ENCODE data around the gene ACOXL.
A peak's percentile ranks its signal among the peaks of the same experiment; 100 is the strongest.

Gene ACOXL

GRCh38 chr2:110751642-110752041 lies 19.3 kb downstream of the ACOXL start:
- Histone ChIP-seq H3K4me2 (ENCODE audit: low read length) (no peak overlapping the region), H4K20me1 (ENCODE audit: insufficient read depth, low read length) (no peaks in the 10 kb centered on the region), H3K9me3 (ENCODE audit: low read length) (no peaks in the 10 kb centered on the region), H2AFZ (ENCODE audit: low read length) (no peak overlapping the region), H3K4me3 (ENCODE audit: low read depth, low read length, poor library complexity, severe bottlenecking) (no peak overlapping the region), H3K4me1 (ENCODE audit: insufficient read depth, low read length, severe bottlenecking) (peaks cover 12% of the 10 kb centered on the region), H3K27ac (ENCODE audit: low read depth, low read length, poor library complexity, severe bottlenecking) (no peak overlapping the region), H3K9ac (ENCODE audit: low read length) (no peak overlapping the region), H3K36me3 (ENCODE audit: insufficient read depth, low read length) (no peaks in the 10 kb centered on the region), H3F3A (ENCODE audit: insufficient read depth, low read length) (no peaks in the 10 kb centered on the region), H3K79me2 (ENCODE audit: insufficient read depth, low read length) (no peaks in the 10 kb centered on the region), H3K9me2 (ENCODE audit: low read depth, low read length) (no peaks in the 10 kb centered on the region), H3K27me3 (ENCODE audit: insufficient read depth, low read length) (peaks cover 3% of the 10 kb centered on the region; the same call in 1 of the 2 replicates)
- no peak for TF ChIP-seq EZH2 (IDR thresholded peaks at IDR 0.05; ENCODE audit: borderline replicate concordance, low read length)
- no peak for TF ChIP-seq CTCF (IDR thresholded peaks at IDR 0.05; ENCODE audit: low read length)

- H3K4me2 ChIP-seq (ENCODE audit: low read length): no peak overlapping the region
- peaks cover 1% of the 10 kb centered on the region; the same call in 1 of the 2 replicates for H3K27me3 ChIP-seq (ENCODE audit: insufficient read depth, low read length)
- no peaks in the 10 kb centered on the region for H3K36me3 ChIP-seq (ENCODE audit: insufficient read depth, low read length)
- no peak overlapping the region for H2AFZ ChIP-seq (ENCODE audit: low read length)
- no peak overlapping the region for H3K27ac ChIP-seq (ENCODE audit: low read depth, low read length, poor library complexity, severe bottlenecking)
- no peak for TF ChIP-seq EZH2 (IDR thresholded peaks at IDR 0.05; ENCODE audit: borderline replicate concordance, low read length)
- no peak for TF ChIP-seq CTCF (IDR thresholded peaks at IDR 0.05; ENCODE audit: low read length)
- no peaks in the 10 kb centered on the region for H3F3A ChIP-seq (ENCODE audit: insufficient read depth, low read length)
- peaks cover 10% of the 10 kb centered on the region for H3K4me1 ChIP-seq (ENCODE audit: insufficient read depth, low read length, severe bottlenecking)
- no peaks in the 10 kb centered on the region for H3K79me2 ChIP-seq (ENCODE audit: insufficient read depth, low read length)
- no peak overlapping the region for H3K4me3 ChIP-seq (ENCODE audit: low read depth, low read length, poor library complexity, severe bottlenecking)
- no peaks in the 10 kb centered on the region for H4K20me1 ChIP-seq (ENCODE audit: insufficient read depth, low read length)
- H3K9ac ChIP-seq (ENCODE audit: low read length): no peak overlapping the region
- H3K9me3 ChIP-seq (ENCODE audit: low read length): no peaks in the 10 kb centered on the region
- no peaks in the 10 kb centered on the region for H3K9me2 ChIP-seq (ENCODE audit: low read depth, low read length)
Observed at GRCh38 chr2:110752871-110753270, 20.5 kb downstream of the ACOXL start.

DNA sequence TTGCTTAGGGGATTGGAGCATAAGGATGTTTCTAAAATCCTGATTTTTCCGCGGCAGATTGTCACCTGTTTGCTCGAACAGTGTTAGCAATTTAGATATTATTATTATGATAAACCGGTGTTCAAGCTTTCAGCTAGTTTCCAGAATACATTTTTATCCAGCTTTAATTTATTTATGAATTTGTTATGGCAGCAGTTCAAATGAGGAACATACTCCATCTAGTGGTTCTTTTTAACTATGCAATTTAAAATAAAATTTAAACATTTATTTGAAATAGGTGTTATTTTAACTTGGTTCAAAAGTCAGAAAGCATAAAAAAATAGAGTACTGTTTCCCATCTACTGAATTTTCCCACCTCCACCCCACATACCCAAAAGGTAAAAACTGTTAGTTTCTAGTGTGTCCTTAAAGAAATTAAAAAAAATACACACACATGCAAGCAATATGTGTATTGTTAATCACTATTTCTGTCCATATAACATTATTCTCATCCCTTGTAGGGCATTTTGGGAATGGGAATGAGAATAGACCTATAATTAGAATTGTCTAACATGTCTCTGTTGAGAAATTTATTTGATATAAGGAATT lies 23.2 kb downstream of the ACOXL start:
- Histone ChIP-seq H3K9me2 (ENCODE audit: low read depth, low read length) (no peaks in the 10 kb centered on the region), H3K36me3 (ENCODE audit: insufficient read depth, low read length) (no peaks in the 10 kb centered on the region), H3K4me2 (ENCODE audit: low read length) (no peak overlapping the region), H3K27me3 (ENCODE audit: insufficient read depth, low read length) (no peaks in the 10 kb centered on the region; the same call in none of the 2 replicates), H3K4me3 (ENCODE audit: low read depth, low read length, poor library complexity, severe bottlenecking) (no peak overlapping the region), H4K20me1 (ENCODE audit: insufficient read depth, low read length) (no peaks in the 10 kb centered on the region), H2AFZ (ENCODE audit: low read length) (no peak overlapping the region), H3K4me1 (ENCODE audit: insufficient read depth, low read length, severe bottlenecking) (no peaks in the 10 kb centered on the region), H3K9me3 (ENCODE audit: low read length) (no peaks in the 10 kb centered on the region), H3K27ac (ENCODE audit: low read depth, low read length, poor library complexity, severe bottlenecking) (no peak overlapping the region), H3F3A (ENCODE audit: insufficient read depth, low read length) (no peaks in the 10 kb centered on the region), H3K9ac (ENCODE audit: low read length) (no peak overlapping the region), H3K79me2 (ENCODE audit: insufficient read depth, low read length) (no peaks in the 10 kb centered on the region)
- TF ChIP-seq CTCF (IDR thresholded peaks at IDR 0.05; ENCODE audit: low read length) (peak; percentile 59), EZH2 (IDR thresholded peaks at IDR 0.05; ENCODE audit: borderline replicate concordance, low read length) (no peak)
